ENCODE results near the gene CNTN4.

Gene CNTN4

GRCh38 chr3:2110597-2111117 lies 12.0 kb downstream of the CNTN4 start:
- H3K4me3 ChIP-seq: no peak overlapping the region

DNA sequence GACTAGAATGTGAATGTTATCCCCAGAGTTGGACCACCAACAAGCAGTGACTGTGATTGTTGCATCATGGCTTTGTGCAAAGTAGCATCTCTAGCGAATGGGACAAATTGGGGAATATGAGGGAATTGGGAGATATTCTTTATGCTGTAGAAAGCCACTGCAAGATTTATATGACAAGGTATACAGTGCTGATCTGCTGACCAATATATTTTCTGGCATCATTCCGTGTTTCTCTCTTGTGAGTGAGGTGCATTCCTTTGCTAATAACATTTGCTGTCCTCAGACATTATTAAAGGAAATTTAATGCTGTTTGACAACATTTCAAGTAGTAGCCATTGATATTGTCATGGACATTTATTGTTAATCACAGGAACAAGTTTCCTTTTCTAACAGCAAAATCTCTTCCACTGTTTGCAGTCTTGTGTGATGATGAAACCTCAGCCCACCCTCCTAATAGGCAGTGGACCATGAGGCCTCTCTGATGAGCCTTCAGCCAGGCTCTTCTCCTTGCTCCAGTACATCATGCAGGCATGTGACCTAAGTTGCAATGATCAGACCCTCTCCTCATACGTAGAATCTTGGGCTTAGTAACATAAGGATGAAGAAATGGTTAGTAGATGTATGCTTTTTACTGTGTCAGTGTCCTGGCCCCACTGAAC lies 16.1 kb downstream of the CNTN4 start:
- Histone ChIP-seq H3K27ac (no peak overlapping the region), H3K4me3 (no peak overlapping the region)

More at GRCh38 chr3:2110597-2111117, 12.0 kb downstream of the CNTN4 start:
- H3K27ac ChIP-seq: no peak overlapping the region
- no peak for DNase-seq (ENCODE audit: low spot score)
- no peak for TF ChIP-seq CTCF (IDR thresholded peaks at IDR 0.05)

GRCh38 chr3:2130726-2131125 lies 32.1 kb downstream of the CNTN4 start:
- DNase-seq (ENCODE audit: low spot score): no peak
- TF ChIP-seq CTCF (IDR thresholded peaks at IDR 0.05): no peak
- H3K4me3 ChIP-seq: no peak overlapping the region
- H3K27ac ChIP-seq: no peak overlapping the region

More for the DNA sequence above, 16.1 kb downstream of the CNTN4 start:
- no peak for TF ChIP-seq CTCF (IDR thresholded peaks at IDR 0.05)
- no peak for DNase-seq (ENCODE audit: low spot score)

- no peak overlapping the region for H3K27ac ChIP-seq
- no peak overlapping the region for H3K4me3 ChIP-seq
- no peak for TF ChIP-seq CTCF (IDR thresholded peaks at IDR 0.05)
- DNase-seq (ENCODE audit: low spot score): no peak
These were observed 34.5 kb downstream of the CNTN4 start for GRCh38 chr3:2133146-2133545.

DNA sequence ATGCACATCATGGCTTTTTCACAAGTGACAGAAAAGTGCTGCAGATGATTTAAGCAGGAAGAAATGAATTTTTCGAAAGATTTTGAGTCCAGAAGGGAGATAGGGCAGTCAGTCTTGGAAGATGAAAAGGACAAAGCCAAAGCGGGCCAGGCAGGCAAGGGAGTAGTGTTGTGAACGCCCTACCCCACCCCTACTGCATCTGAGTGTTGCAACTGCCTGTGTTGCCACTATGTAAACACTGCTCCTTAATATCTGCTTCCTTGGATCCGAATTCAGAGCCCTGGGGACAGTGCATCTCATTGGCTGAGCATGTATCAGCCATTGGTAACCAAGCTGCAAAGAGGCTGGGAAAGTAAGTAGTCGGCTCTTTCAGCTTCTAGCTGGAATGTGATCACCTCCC lies 39.0 kb downstream of the CNTN4 start:
- Histone ChIP-seq H3K4me3 (no peak overlapping the region), H3K27ac (no peak overlapping the region)
- no peak for TF ChIP-seq CTCF (IDR thresholded peaks at IDR 0.05)
- no peak for DNase-seq (ENCODE audit: low spot score)

DNA sequence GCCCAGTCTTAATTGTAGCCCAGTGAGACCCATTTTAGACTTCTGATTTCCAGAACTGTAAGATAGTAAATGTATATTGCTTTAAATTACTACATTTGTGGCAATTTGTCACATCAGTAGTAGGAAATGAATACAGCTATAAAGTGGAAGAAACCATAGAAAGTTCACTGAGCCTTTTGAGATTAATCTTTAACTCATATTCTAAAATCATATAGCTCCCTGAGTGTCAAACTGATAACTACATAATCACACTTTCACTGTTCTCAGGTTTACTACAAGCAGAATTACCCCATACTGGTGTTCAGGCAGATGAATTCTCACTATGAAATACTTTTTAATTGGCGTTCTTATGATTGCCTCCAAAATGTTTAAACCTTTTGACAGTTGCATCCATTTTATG lies 42.8 kb downstream of the CNTN4 start:
- H3K27ac ChIP-seq: no peak overlapping the region
- no peak for DNase-seq (ENCODE audit: low spot score)
- no peak for TF ChIP-seq CTCF (IDR thresholded peaks at IDR 0.05)
- H3K4me3 ChIP-seq: no peak overlapping the region

All from coronary artery (tissue), 2 donors.